ENCODE measurements around the gene FAM200A. TPM values are rescaled to one million over a fixed set of nuclear protein-coding genes. Genes with fewer than 3 reads are reported as not detected.

FAM200A gene
- total and polyA plus RNA-seq, 2 of the 8 experiments (the other 6 are each of a cell fraction or from before 2014, with no cell fraction given): 4.3 to 7.5 TPM

DNA sequence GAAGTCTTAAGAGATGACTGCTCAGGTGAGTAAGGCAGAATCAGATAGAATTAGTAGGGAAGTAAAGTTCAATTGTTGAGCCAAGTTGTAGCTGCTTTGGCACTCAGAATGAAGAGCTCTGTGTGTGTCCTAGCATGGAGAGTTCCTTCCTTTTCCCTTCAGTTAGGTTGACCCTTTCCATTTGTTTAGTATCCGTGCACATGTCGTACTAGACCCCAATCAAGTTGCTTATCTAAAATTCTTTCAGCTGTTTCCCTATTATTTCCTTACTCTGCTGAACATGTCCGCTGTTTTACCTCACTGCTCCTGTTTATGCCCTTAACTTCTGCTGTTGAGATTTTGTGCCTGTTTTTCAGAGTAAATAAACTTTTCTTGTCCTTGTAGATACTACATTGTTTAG lies 19.9 kb upstream of the FAM200A start:
- TF ChIP-seq MAFK (IDR thresholded peaks at IDR 0.05; ENCODE audit: low read depth, low read length): no peak
- TF ChIP-seq RBBP5 (IDR thresholded peaks at IDR 0.05; ENCODE audit: borderline replicate concordance, low read depth, low read length): no peak
- TF ChIP-seq KDM4A (IDR thresholded peaks at IDR 0.05; ENCODE audit: low read depth, low read length, severe bottlenecking): no peak
- no peak for TF ChIP-seq SP4 (IDR thresholded peaks at IDR 0.05; ENCODE audit: low read length)
- no peak for TF ChIP-seq TCF12 (IDR thresholded peaks at IDR 0.05; ENCODE audit: low read depth, low read length)
- no peak for TF ChIP-seq TEAD4 (IDR thresholded peaks at IDR 0.05; ENCODE audit: low read depth, low read length)
- no peak for TF ChIP-seq JUND (IDR thresholded peaks at IDR 0.05; ENCODE audit: low read length)
- no peak for TF ChIP-seq TAF7 (optimal IDR thresholded peaks at IDR 0.05; ENCODE audit: borderline replicate concordance, low read depth, low read length)
- no peak for TF ChIP-seq JUN (IDR thresholded peaks at IDR 0.05; ENCODE audit: low read depth, low read length)
- no peak for TF ChIP-seq PHF8 (conservative IDR thresholded peaks at IDR 0.05; ENCODE audit: low read depth, low read length)
- TF ChIP-seq TAF1 (IDR thresholded peaks at IDR 0.05; ENCODE audit: low read depth, low read length): no peak
- TF ChIP-seq SIX5 (IDR thresholded peaks at IDR 0.05; ENCODE audit: low read depth, low read length): no peak
- TF ChIP-seq, protein P1, sequence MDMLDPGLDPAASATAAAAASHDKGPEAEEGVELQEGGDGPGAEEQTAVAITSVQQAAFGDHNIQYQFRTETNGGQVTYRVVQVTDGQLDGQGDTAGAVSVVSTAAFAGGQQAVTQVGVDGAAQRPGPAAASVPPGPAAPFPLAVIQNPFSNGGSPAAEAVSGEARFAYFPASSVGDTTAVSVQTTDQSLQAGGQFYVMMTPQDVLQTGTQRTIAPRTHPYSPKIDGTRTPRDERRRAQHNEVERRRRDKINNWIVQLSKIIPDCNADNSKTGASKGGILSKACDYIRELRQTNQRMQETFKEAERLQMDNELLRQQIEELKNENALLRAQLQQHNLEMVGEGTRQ (IDR thresholded peaks at IDR 0.05; ENCODE audit: low read length): no peak
- TF ChIP-seq POLR2A (IDR thresholded peaks at IDR 0.05; ENCODE audit: control extremely low read depth in 1 of 2, low read depth in 2 of 2, low read length in 2 of 2): no peak
- ChIA-PET CTCF (ENCODE audit: partially characterized antibody) (interaction anchor here (1.2 to 1.6 kb wide), 2 partner anchors 9 to 32 kb away, joined by 3 read pairs; no protein-coding TSS in a partner anchor), POLR2A (ENCODE audit: partially characterized antibody) (interaction anchor here (0.7 to 2.9 kb wide), 4 partner anchors 13 to 196 kb away, joined by 3 to 20 read pairs (median 8); partner anchors contain the start of genes ZNF655 and ZSCAN25)
- no peak overlapping the region for H3K18ac ChIP-seq (ENCODE audit: extremely low read depth, low read length)
- H3K27ac ChIP-seq (ENCODE audit: low read depth, low read length): no peak overlapping the region
- no peaks in the 10 kb centered on the region for H3K27me3 ChIP-seq (replicated peaks in 1 of 4; ENCODE audit: control insufficient read depth in 3 of 4, extremely low read depth in 1 of 4, insufficient read depth in 3 of 4, low read length in 3 of 4)
- no peak overlapping the region for H4K91ac ChIP-seq (replicated peaks; ENCODE audit: insufficient read length, low read length)
- no peak overlapping the region for H2BK15ac ChIP-seq (ENCODE audit: low read length)
- H4K20me1 ChIP-seq (replicated peaks in 1 of 2; ENCODE audit: control insufficient read depth in 1 of 2, insufficient read depth in 2 of 2, low read length in 2 of 2): peaks cover 0 to 2% of the 10 kb centered on the region in 2 experiments
- H3K4me1 ChIP-seq (replicated peaks in 1 of 4; ENCODE audit: control insufficient read depth in 3 of 4, insufficient read depth in 4 of 4, low read length in 3 of 4): peaks cover 0 to 6% (median 2%) of the 10 kb centered on the region in 4 experiments; a peak in 1 of 7 replicates
- H2BK5ac ChIP-seq (ENCODE audit: low read depth, low read length): no peak overlapping the region
- no peak overlapping the region for H2AFZ ChIP-seq (ENCODE audit: low read length)
- no peak overlapping the region for H3K56ac ChIP-seq (replicated peaks; ENCODE audit: insufficient read length, low read depth, low read length)
- no peak overlapping the region for H2BK120ac ChIP-seq (replicated peaks; ENCODE audit: low read depth, low read length)
- H3K36me3 ChIP-seq (ENCODE audit: control insufficient read depth in 2 of 4, insufficient read depth in 4 of 4, low read length in 3 of 4): peaks cover 2 to 39% (median 20%) of the 10 kb centered on the region in 4 experiments; a peak in 7 of 8 replicates
- H3K4me3 ChIP-seq (ENCODE audit: extremely low read depth in 1 of 4, insufficient read depth in 2 of 4, low read depth in 3 of 4, low read length in 4 of 4): no peak overlapping the region
- no peaks in the 10 kb centered on the region for H3K23me2 ChIP-seq (ENCODE audit: low read depth, low read length)
- no peak overlapping the region for H3K4me2 ChIP-seq (ENCODE audit: insufficient read depth in 1 of 2, low read depth in 2 of 2, low read length in 2 of 2)
- H3K4ac ChIP-seq (replicated peaks; ENCODE audit: insufficient read length, low read depth, low read length): no peak overlapping the region
- H4K8ac ChIP-seq (ENCODE audit: extremely low read depth, insufficient read depth, low read length): no peak overlapping the region
- H3K9ac ChIP-seq (replicated peaks in 1 of 4; ENCODE audit: extremely low read depth in 1 of 4, low read depth in 3 of 4, low read length in 3 of 4): no peak overlapping the region
- peaks cover 0 to 4% of the 10 kb centered on the region in 2 experiments; a peak in 1 of 4 replicates for H3K79me2 ChIP-seq (ENCODE audit: control insufficient read depth in 1 of 2, insufficient read depth in 2 of 2, low read length in 2 of 2)
- no peak overlapping the region for H2AK5ac ChIP-seq (ENCODE audit: low read depth, low read length)
- 88% methylated on average over 3 of the region's 3 CpGs; no CpG with 5 or more reads in 1 of the 2 experiments for WGBS, 2 experiments (ENCODE audit: extremely low coverage in 1 of 2, insufficient coverage in 1 of 2, insufficient read length in 1 of 2, insufficient replicate concordance in 2 of 2, low coverage in 1 of 2, low lambda C conversion rate in 2 of 2, missing lambda C conversion rate in 1 of 2)
- DNase-seq (ENCODE audit: low read depth in 1 of 2, low spot score in 2 of 2) (no peak), FAIRE-seq (no peak)
- no peak overlapping the region for H4K5ac ChIP-seq (ENCODE audit: insufficient read length, low read depth, low read length)
- no peaks in the 10 kb centered on the region for H3K9me3 ChIP-seq (ENCODE audit: insufficient read depth in 2 of 2, low read depth in 1 of 2, low read length in 1 of 2)
- H2BK12ac ChIP-seq (ENCODE audit: low read depth, low read length): no peak overlapping the region
- H3K23ac ChIP-seq (ENCODE audit: insufficient read length): no peak overlapping the region
- no peaks in the 10 kb centered on the region for H3K79me1 ChIP-seq (ENCODE audit: low read depth, low read length)
- no peak overlapping the region for H3K14ac ChIP-seq (ENCODE audit: insufficient read length)
- H2BK20ac ChIP-seq (ENCODE audit: low read length): no peak overlapping the region

All from H1 (cell line).